Panc1 (cell line): ENCODE data around the gene MGAT5B. TPM values are rescaled to one million over a fixed set of nuclear protein-coding genes. Genes with fewer than 3 reads are reported as not detected.

Experiments used
- ATAC-seq: fragments of 200-7000 bp; cut with Tn5 transposase; 2 replicates; pipeline ENCODE4 v1.9.1; 2020; ENCODE audit warnings: mild to moderate bottlenecking, moderate library complexity
- BruUV-seq: library from RNA; stranded (reverse); fragments of 400-500 nt; replicated peaks from 2 replicates; lab custom pipeline; 2021; lab: Mats Ljungman, UMichigan
- CTCF ChIA-PET: fragments of 300-600 bp; sonication (Branson Sonifier 250); formaldehyde crosslinking; loops from one replicate; lab custom pipeline; 2022; ENCODE audit warnings: antibody characterized with exemption; lab: Charles Lee
- POLR2A ChIA-PET: fragments of 300-600 bp; sonication (Branson Sonifier 250); formaldehyde crosslinking; loops from one replicate; lab custom pipeline; 2022; ENCODE audit warnings: antibody characterized with exemption; lab: Charles Lee
- DNase-seq: peaks from one replicate; pipeline ENCODE4 v3.0.0-alpha.2; 2010; ENCODE audit warnings: low read depth, low spot score
- H3K27ac ChIP-seq: 2 replicates; pipeline ENCODE4 v1.5.1; 2011; ENCODE audit warnings: mild to moderate bottlenecking, low read length, inconsistent platforms
- H3K27me3 ChIP-seq: fragments of 200-500 bp; sonication (Bioruptor generic); 2 replicates; pipeline ENCODE4 v1.6.0; 2014; ENCODE audit warnings: low read length, inconsistent platforms; ENCODE audit not compliant: control insufficient read depth, insufficient read depth
- H3K36me3 ChIP-seq: fragments of 200-500 bp; sonication (Bioruptor generic); 2 replicates; pipeline ENCODE4 v1.5.1; 2014; ENCODE audit warnings: inconsistent platforms, mild to moderate bottlenecking, low read length, moderate library complexity; ENCODE audit not compliant: control insufficient read depth, insufficient read depth
- H3K4me1 ChIP-seq: 2 replicates; pipeline ENCODE4 v1.5.1; 2011; ENCODE audit warnings: inconsistent platforms, mild to moderate bottlenecking, low read length, moderate library complexity; ENCODE audit not compliant: control insufficient read depth, insufficient read depth
- H3K4me3 ChIP-seq, 2 experiments: 2 replicates each; pipeline ENCODE4 v1.5.1; 2011 to 2012; ENCODE audit warnings: low read depth in 2 of 2, low read length in 2 of 2, mild to moderate bottlenecking in 2 of 2, inconsistent platforms in 1 of 2, moderate library complexity in 1 of 2
- H3K9me3 ChIP-seq: fragments of 200-500 bp; sonication (Bioruptor generic); 2 replicates; pipeline ENCODE4 v1.5.1; 2014; ENCODE audit warnings: low read depth, mild to moderate bottlenecking, inconsistent platforms, low read length, moderate library complexity; ENCODE audit not compliant: control insufficient read depth, insufficient read depth
- POLR2AphosphoS5 ChIP-seq: IDR thresholded peaks from 2 replicates; pipeline ENCODE4 v1.6.1; 2012; ENCODE audit warnings: mild to moderate bottlenecking, low read depth, low read length, moderate library complexity
- SIN3A ChIP-seq: IDR thresholded peaks from 2 replicates; pipeline ENCODE4 v1.6.1; 2012; ENCODE audit warnings: low read depth, mild to moderate bottlenecking, low read length, moderate library complexity, borderline replicate concordance; ENCODE audit not compliant: insufficient read depth
- TCF7L2 ChIP-seq: IDR thresholded peaks from 2 replicates; pipeline ENCODE4 v1.6.1; 2011; ENCODE audit warnings: mild to moderate bottlenecking, low read depth, low read length, inconsistent platforms
- in situ Hi-C: cut with HindIII; loops from 2 replicates; pipeline ENCODE4 v1.10.0; 2016; ENCODE audit warnings: low sequenced_read_pairs, low pct_unique_long_range_greater_than_20kb
- intact Hi-C: fragments of 100-400 bp; cut with micrococcal nuclease; formaldehyde crosslinking; loops from one replicate; pipeline ENCODE4 v1.10.0; 2022; ENCODE audit not compliant: unreplicated experiment
- total RNA-seq: library from RNA; stranded (reverse); gene quantifications from one replicate; pipeline ENCODE4 v1.2.1, GENCODE V29; 2021; ENCODE audit not compliant: unreplicated experiment
- TF ChIP-seq, protein P1 (sequence below), 2 experiments: IDR thresholded peaks; 2 replicates each; pipeline ENCODE4 v1.6.1; 2011 to 2012; ENCODE audit warnings: low read depth in 2 of 2, control low read depth in 1 of 2, low read length in 1 of 2, mild to moderate bottlenecking in 1 of 2, moderate library complexity in 1 of 2; ENCODE audit not compliant: insufficient read depth in 1 of 2
- TF ChIP-seq, protein P2 (sequence below): fragments of 450-650 bp; IDR thresholded peaks from 2 replicates; pipeline ENCODE4 v1.5.1; 2017; ENCODE audit warnings: mild to moderate bottlenecking

The MGAT5B gene
- total RNA-seq, 1 experiment from 2014 or later: 34.9 TPM

DNA sequence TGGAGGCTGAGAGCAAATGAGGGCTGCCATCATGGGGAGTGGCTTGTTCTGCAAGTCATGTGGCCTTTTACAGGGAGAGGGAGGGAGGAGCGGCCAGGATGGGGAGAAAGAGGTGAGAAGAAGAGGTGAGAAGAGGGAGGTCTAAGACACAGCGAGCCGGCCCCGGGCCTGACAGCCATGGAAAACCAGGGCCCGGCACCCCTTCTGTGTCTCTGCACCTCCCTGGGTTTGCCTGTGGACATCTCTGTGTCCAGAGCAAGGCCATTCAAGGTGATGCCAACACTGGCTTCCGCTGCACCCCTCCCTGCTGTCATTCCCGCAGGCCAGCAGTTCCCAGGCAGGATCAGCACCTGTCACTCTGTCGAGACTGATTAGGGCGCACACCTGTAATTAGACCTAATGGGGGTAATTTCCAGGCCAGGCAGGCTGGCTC lies 75.6 kb downstream of the MGAT5B start:
- no peak overlapping the region for H3K27ac ChIP-seq
- ATAC-seq (no peak), DNase-seq (no peak)
- H3K4me1 ChIP-seq: no peaks in the 10 kb centered on the region
- H3K4me3 ChIP-seq: no peak overlapping the region
- POLR2A ChIA-PET: no interaction called here
- H3K36me3 ChIP-seq: no peaks in the 10 kb centered on the region
- H3K9me3 ChIP-seq: no peaks in the 10 kb centered on the region
- CTCF ChIA-PET: no interaction called here
- intact Hi-C loops (no loop called here), in situ Hi-C loops (no loop called here)
- TF ChIP-seq POLR2AphosphoS5 (no peak), TCF7L2 (no peak), SIN3A (no peak)
- TF ChIP-seq, protein P1, sequence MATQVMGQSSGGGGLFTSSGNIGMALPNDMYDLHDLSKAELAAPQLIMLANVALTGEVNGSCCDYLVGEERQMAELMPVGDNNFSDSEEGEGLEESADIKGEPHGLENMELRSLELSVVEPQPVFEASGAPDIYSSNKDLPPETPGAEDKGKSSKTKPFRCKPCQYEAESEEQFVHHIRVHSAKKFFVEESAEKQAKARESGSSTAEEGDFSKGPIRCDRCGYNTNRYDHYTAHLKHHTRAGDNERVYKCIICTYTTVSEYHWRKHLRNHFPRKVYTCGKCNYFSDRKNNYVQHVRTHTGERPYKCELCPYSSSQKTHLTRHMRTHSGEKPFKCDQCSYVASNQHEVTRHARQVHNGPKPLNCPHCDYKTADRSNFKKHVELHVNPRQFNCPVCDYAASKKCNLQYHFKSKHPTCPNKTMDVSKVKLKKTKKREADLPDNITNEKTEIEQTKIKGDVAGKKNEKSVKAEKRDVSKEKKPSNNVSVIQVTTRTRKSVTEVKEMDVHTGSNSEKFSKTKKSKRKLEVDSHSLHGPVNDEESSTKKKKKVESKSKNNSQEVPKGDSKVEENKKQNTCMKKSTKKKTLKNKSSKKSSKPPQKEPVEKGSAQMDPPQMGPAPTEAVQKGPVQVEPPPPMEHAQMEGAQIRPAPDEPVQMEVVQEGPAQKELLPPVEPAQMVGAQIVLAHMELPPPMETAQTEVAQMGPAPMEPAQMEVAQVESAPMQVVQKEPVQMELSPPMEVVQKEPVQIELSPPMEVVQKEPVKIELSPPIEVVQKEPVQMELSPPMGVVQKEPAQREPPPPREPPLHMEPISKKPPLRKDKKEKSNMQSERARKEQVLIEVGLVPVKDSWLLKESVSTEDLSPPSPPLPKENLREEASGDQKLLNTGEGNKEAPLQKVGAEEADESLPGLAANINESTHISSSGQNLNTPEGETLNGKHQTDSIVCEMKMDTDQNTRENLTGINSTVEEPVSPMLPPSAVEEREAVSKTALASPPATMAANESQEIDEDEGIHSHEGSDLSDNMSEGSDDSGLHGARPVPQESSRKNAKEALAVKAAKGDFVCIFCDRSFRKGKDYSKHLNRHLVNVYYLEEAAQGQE (IDR thresholded peaks at IDR 0.05; ENCODE audit: insufficient read depth in 1 of 2, low read depth in 2 of 2, low read length in 1 of 2): no peak
- TF ChIP-seq, protein P2, sequence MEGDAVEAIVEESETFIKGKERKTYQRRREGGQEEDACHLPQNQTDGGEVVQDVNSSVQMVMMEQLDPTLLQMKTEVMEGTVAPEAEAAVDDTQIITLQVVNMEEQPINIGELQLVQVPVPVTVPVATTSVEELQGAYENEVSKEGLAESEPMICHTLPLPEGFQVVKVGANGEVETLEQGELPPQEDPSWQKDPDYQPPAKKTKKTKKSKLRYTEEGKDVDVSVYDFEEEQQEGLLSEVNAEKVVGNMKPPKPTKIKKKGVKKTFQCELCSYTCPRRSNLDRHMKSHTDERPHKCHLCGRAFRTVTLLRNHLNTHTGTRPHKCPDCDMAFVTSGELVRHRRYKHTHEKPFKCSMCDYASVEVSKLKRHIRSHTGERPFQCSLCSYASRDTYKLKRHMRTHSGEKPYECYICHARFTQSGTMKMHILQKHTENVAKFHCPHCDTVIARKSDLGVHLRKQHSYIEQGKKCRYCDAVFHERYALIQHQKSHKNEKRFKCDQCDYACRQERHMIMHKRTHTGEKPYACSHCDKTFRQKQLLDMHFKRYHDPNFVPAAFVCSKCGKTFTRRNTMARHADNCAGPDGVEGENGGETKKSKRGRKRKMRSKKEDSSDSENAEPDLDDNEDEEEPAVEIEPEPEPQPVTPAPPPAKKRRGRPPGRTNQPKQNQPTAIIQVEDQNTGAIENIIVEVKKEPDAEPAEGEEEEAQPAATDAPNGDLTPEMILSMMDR: no peak
- H3K27me3 ChIP-seq: no peaks in the 10 kb centered on the region
- BruUV-seq: no TSS peak

DNA sequence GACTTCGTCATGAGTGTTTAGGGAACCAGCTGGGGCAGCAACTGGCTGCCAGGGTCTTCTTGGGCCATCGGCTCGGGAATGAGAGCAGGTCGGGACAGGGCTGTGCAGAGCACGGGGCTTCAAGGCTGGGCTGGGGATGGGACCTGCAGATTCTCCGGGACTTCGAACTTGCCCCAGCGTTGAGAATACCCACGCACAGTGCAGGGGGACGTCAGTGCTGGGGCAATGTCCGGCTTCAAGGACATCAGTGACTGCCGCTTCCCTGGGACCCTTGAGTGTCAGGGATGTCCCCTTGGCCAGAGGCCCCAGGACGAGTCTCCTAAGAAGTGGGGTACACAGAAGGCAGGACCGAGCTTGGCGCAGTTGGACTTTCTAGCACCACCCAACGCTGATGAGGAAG lies 76.3 kb downstream of the MGAT5B start:
- Histone ChIP-seq H3K9me3 (no peaks in the 10 kb centered on the region), H3K36me3 (no peaks in the 10 kb centered on the region), H3K27ac (no peak overlapping the region), H3K4me3 (no peak overlapping the region), H3K27me3 (no peaks in the 10 kb centered on the region), H3K4me1 (no peaks in the 10 kb centered on the region)
- TF ChIP-seq TCF7L2: no peak
- TF ChIP-seq SIN3A: no peak
- TF ChIP-seq, protein P1 (IDR thresholded peaks at IDR 0.05; ENCODE audit: insufficient read depth in 1 of 2, low read depth in 2 of 2, low read length in 1 of 2): no peak
- no peak for TF ChIP-seq POLR2AphosphoS5
- TF ChIP-seq, protein P2: no peak
- DNase-seq (no peak), ATAC-seq (no peak)
- POLR2A ChIA-PET: no interaction called here
- intact Hi-C loops (no loop called here), in situ Hi-C loops (no loop called here)
- no TSS peak for BruUV-seq
- CTCF ChIA-PET: no interaction called here
